AG10803 (cell line): ENCODE measurements around the gene HDAC11.

Experiments
- DNase-seq: peaks from one replicate; pipeline ENCODE4 v3.0.0; 2010; ENCODE audit warnings: low read depth
- H3K4me3 ChIP-seq: 2 replicates; pipeline ENCODE4 v1.5.1; 2011; ENCODE audit warnings: mild to moderate bottlenecking, low read length, control low read depth
- TF ChIP-seq, protein P1 (sequence below): conservative IDR thresholded peaks from 2 replicates; pipeline ENCODE4 v1.5.1; 2011; ENCODE audit warnings: mild to moderate bottlenecking, low read length, control low read depth, inconsistent platforms

HDAC11 gene

DNA sequence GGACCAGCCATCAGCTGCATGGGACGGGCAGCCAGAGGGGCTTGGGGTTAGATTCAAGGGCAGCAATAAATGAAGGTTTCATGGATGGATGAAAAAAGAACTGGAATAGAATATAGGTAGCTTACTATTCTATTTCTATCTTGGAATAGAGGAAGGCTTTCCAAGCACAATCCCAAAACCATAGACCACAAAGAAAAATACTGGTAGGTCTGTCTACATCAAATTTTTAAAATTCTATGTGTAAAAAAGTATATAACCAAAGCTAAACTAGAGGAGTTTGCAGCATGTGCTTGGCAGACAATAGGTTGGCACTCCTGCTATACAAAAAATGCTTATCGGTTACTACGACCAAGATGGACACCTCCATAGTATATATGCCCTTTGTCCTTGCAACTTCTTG is 61.6 kb downstream of the HDAC11 start:
- TF ChIP-seq, protein P1, sequence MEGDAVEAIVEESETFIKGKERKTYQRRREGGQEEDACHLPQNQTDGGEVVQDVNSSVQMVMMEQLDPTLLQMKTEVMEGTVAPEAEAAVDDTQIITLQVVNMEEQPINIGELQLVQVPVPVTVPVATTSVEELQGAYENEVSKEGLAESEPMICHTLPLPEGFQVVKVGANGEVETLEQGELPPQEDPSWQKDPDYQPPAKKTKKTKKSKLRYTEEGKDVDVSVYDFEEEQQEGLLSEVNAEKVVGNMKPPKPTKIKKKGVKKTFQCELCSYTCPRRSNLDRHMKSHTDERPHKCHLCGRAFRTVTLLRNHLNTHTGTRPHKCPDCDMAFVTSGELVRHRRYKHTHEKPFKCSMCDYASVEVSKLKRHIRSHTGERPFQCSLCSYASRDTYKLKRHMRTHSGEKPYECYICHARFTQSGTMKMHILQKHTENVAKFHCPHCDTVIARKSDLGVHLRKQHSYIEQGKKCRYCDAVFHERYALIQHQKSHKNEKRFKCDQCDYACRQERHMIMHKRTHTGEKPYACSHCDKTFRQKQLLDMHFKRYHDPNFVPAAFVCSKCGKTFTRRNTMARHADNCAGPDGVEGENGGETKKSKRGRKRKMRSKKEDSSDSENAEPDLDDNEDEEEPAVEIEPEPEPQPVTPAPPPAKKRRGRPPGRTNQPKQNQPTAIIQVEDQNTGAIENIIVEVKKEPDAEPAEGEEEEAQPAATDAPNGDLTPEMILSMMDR, result no peak
- peak; percentile 61 for DNase-seq
- H3K4me3 ChIP-seq, result no peak overlapping the region

DNA sequence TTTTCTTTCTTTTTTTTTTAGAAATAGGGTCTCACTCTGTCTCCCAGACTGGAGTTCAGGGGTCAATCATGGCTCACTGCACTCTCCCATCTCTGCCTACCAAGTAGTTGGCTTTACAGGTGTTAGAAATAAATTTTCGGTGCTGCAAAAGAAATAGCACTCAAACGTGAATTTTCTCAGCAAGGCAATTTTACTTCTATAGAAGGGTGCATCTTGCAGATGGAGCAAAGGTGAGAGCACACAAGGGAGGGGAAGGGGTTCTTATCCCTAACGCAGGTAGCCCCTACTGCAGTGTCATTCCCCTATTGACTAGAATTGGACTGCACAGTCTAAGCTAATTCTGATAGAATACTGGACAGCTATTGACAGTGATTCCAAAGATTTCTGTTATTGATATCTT is 62.0 kb downstream of the HDAC11 start:
- TF ChIP-seq, protein P1, result no peak
- H3K4me3 ChIP-seq, result no peak overlapping the region
- no peak for DNase-seq

DNA sequence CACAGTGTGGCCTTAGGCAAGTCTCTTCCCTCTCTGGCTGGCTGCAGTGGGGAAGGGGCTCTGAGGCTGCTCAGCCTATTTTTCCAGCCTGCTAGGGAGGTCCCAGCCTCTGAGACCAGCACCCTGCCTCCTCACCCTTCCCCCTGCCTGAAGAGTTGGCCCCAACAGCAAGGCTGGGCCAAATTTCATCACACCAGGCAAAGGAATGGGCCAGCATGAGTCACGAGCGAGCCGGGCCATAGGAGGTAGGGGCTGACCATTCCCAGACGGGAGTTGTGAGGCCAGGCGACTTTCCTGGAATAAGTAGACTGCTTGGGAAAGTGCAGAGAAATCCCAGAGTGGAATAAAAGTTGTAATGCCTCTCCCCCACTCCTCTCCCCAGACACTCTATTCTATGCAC is 63.1 kb downstream of the HDAC11 start:
- peak; percentile 96 for DNase-seq
- no peak overlapping the region for H3K4me3 ChIP-seq
- TF ChIP-seq, protein P1, result no peak

DNA sequence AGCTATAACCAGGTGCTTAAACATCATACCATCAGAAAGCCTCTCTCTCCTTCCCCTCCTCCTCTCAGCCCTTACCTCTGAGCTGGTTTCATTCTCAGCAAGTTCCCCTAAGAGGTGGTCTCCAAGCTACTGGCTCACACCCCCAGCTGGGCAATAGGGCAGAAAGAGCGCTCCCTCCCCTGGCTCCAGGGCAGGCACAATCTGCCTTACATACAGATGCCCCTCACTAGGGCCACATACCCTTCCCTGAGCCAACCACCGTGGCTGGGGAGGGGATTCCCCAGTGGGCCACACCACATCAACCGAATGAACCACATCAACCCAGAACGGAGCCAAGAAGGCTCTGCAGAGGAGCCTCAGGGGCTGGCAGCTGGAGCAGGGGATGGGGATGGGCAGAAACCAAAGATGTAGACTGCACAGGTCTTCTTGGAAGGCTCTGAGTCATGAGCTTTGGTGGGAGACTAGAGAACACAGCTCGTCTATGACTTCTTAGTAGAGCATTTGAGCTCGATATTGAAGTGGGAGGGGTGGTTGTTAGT is 64.3 kb downstream of the HDAC11 start:
- DNase-seq, result peak; percentile 92
- TF ChIP-seq, protein P1, result no peak
- no peak overlapping the region for H3K4me3 ChIP-seq

DNA sequence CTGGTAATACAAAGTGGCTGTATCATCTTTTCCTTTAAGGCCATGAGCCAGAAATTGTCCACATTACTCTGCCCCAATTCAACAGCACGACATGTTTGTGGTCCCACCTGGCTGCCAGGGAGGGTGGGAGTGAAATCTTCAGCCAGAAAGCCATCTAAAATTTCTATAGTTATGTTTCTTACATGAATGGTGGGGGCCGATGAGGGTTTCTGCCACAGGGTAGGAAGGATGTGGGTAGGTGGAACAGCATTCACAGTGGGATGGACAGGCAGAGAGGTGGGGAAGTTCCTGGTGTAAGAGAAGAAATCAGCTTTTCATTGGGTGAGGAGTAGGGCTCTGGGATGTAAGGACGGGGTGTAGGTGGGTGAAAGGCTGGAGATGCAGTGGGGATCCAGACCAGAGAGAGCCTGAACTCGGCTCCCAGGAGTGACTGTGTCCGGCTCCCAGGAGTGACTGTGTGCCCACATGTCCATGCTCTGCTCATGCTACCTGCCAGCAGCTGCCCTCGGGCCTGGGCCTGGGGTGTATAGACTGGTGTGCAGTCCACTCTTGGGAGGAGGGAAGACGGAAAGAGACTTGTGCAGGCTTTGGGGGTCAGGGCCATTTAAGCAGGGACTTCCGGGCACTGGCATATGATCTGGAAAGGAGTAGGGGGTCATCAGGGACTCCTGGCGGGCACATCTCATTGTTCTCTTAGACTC is 65.0 kb downstream of the HDAC11 start:
- no peak for DNase-seq
- no peak overlapping the region for H3K4me3 ChIP-seq
- TF ChIP-seq, protein P1, result no peak

DNA sequence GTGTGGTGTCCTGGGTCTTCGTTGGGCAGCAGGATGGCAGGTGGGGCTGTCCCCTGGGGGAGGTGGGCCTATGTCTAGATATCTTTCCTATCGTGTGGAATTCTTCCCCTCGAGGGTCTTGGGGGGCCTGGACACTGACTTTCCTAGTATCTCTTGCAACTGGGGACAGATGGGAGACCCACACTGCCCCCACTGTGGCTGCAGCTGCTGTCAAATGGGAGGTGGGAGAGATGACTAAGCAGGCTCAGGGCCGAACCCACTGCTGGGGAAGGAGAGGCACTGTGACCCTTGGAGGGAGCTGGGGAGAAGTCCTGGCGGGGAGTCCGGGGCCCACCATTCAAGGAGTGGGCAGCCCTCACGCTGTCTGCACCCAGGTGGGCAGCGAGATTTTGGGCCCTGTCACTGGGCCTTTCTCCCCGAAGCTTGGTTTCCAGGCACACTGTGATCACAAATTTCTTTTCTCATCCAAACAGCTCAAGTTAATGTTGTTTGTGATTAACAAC is 65.9 kb downstream of the HDAC11 start:
- no peak for DNase-seq
- no peak overlapping the region for H3K4me3 ChIP-seq
- TF ChIP-seq, protein P1, result no peak

DNA sequence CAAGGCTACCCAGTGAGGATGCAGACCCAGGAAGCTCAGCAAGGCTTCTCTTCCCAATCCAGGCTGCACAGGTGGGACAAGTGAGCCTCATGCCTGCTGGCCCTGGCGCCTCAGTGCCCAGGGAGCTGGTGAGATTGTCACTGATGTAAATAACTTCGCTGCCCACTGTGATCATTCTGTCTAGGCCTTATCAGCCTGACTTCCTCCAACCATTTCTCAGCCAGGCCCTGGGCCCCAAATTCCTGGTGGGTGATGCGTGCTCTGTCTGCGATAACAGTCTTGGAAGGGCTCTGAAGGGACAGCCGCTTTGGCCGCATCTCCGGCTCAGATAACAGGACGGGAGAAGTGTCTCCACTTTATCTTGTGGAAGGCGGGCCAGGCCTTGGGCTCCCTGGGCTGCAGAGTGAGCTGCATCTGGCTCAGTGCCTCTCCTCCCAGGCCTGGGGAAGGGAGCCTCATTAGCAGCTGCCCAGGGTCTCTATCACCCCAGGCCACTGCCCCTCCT is 66.6 kb downstream of the HDAC11 start:
- no peak for DNase-seq
- TF ChIP-seq, protein P1, result no peak
- no peak overlapping the region for H3K4me3 ChIP-seq
